K562 (cell line): Measurements from ENCODE around the gene ANKRD44. TPM values are rescaled to one million over a fixed set of nuclear protein-coding genes. Genes with fewer than 3 reads are reported as not detected.

Source experiments
- ATAC-seq: fragments of 200-7000 bp; cut with Tn5 transposase; 3 replicates; pipeline ENCODE4 v1.9.1; 2020; ENCODE audit warnings: moderate library complexity
- BruUV-seq: library from RNA; stranded (reverse); fragments of 400-500 nt; replicated peaks from 2 replicates; lab custom pipeline; 2021; lab: Mats Ljungman, UMichigan
- CTCF ChIA-PET: fragments of 300-600 bp; formaldehyde crosslinking; extraction: SDS; loops from one replicate; lab custom pipeline; 2021; ENCODE audit warnings: low intra/inter-chr PET ratio; lab: Yijun Ruan, JAX
- POLR2A ChIA-PET: fragments of 300-600, 350-650 bp; sonication (Branson Sonifier 250); formaldehyde crosslinking; extraction: SDS; loops from one replicate; lab custom pipeline; 2021; ENCODE audit warnings: antibody characterized with exemption, inconsistent platforms; lab: Yijun Ruan, JAX
- DNase-seq, 4 experiments: peaks; one replicate each; pipeline versions ENCODE4 v3.0.0 to v3.0.0-alpha.2; 2011 to 2018; ENCODE audit warnings: low spot score in 3 of 4, mixed read lengths in 3 of 4; ENCODE audit errors: extremely low read depth in 1 of 4
- FAIRE-seq: peaks from 2 replicates; lab custom pipeline; 2011; peaks lifted over from hg19 to GRCh38; lab: Jason Lieb, UNC
- H2AFZ ChIP-seq: 2 replicates; pipeline ENCODE4 v1.6.0; 2011; ENCODE audit warnings: low read depth, low read length, control low read depth, inconsistent platforms
- H3K27ac ChIP-seq: fragments of 200-600 bp; 3 replicates; pipeline ENCODE4 v1.8.0; 2011; ENCODE audit warnings: low read depth, mild to moderate bottlenecking, control low read depth, inconsistent platforms, low read length, moderate library complexity, mixed read lengths; ENCODE audit errors: extremely low read depth
- H3K27me3 ChIP-seq, 2 experiments: fragments of 300-600 bp in 1 of 2; 2 replicates in 1 of 2; 3 replicates in 1 of 2; pipeline versions ENCODE4 v1.6.0 to v1.8.0; 2011; ENCODE audit warnings: inconsistent platforms in 2 of 2, low read length in 2 of 2, mild to moderate bottlenecking in 1 of 2, mixed read lengths in 1 of 2, moderate library complexity in 1 of 2; ENCODE audit not compliant: control insufficient read depth in 2 of 2, insufficient read depth in 2 of 2
- H3K36me3 ChIP-seq: fragments of 300-600 bp; 3 replicates; pipeline ENCODE4 v1.8.0; 2011; ENCODE audit warnings: mild to moderate bottlenecking, low read length, inconsistent platforms; ENCODE audit not compliant: control insufficient read depth, insufficient read depth
- H3K4me1 ChIP-seq, 2 experiments: fragments of 200-600 bp in 1 of 2; replicated peaks in 1 of 2; 2 replicates in 1 of 2; 3 replicates in 1 of 2; pipeline versions ENCODE4 v1.5.1 to v1.8.0; 2011; ENCODE audit warnings: inconsistent platforms in 2 of 2, low read length in 2 of 2, mild to moderate bottlenecking in 1 of 2, mixed read lengths in 1 of 2, moderate library complexity in 1 of 2; ENCODE audit not compliant: control insufficient read depth in 2 of 2, insufficient read depth in 2 of 2
- H3K4me2 ChIP-seq: 2 replicates; pipeline ENCODE4 v1.6.1; 2011; ENCODE audit warnings: low read length, control low read depth, inconsistent platforms, mixed read lengths; ENCODE audit not compliant: insufficient read depth
- H3K4me3 ChIP-seq: fragments of 200-600 bp; sonication (generic), shearing (Covaris generic); 2 replicates; pipeline ENCODE4 v1.5.1; 2016; ENCODE audit warnings: control low read depth, inconsistent platforms
- H3K79me2 ChIP-seq: fragments of 200-600 bp; 3 replicates; pipeline ENCODE4 v1.8.0; 2011; ENCODE audit warnings: low read length, inconsistent platforms; ENCODE audit not compliant: control insufficient read depth, insufficient read depth
- H3K9ac ChIP-seq, 2 experiments: 2 replicates each; pipeline versions ENCODE4 v1.6.0 to v1.6.1; 2011; ENCODE audit warnings: low read depth in 2 of 2, low read length in 2 of 2, control low read depth in 1 of 2, inconsistent platforms in 1 of 2, mild to moderate bottlenecking in 1 of 2, mixed read lengths in 1 of 2; ENCODE audit not compliant: insufficient read depth in 1 of 2
- H3K9me1 ChIP-seq: one replicate; pipeline ENCODE4 v1.6.0; 2011; ENCODE audit warnings: inconsistent platforms, mild to moderate bottlenecking, low read length, moderate library complexity; ENCODE audit not compliant: control insufficient read depth, insufficient read depth
- H3K9me3 ChIP-seq: replicated peaks from 2 replicates; pipeline ENCODE4 v1.5.1; 2011; ENCODE audit warnings: low read depth, low read length, inconsistent platforms; ENCODE audit not compliant: control insufficient read depth, insufficient read depth
- H4K20me1 ChIP-seq: replicated peaks from 2 replicates; pipeline ENCODE4 v1.6.1; 2011; ENCODE audit warnings: low read length, inconsistent platforms, mixed read lengths; ENCODE audit not compliant: control insufficient read depth, insufficient read depth
- CBX2 ChIP-seq: fragments of 200-600 bp; sonication (generic); IDR thresholded peaks from one replicate; pipeline ENCODE4 v1.6.1; 2012; ENCODE audit warnings: mild to moderate bottlenecking, low read length, inconsistent platforms; ENCODE audit not compliant: insufficient read depth, poor library complexity, severe bottlenecking
- EGR1 ChIP-seq: fragments of 450-650 bp; conservative IDR thresholded peaks from 2 replicates; pipeline ENCODE4 v1.6.1; 2017; ENCODE audit warnings: mild to moderate bottlenecking
- GATA2 ChIP-seq: sonication (generic); formaldehyde crosslinking; IDR thresholded peaks from 2 replicates; pipeline ENCODE4 v1.4.0; 2020; ENCODE audit warnings: mild to moderate bottlenecking, missing genetic modification reagents
- GTF2E2 ChIP-seq: fragments of 200-800 bp; sonication (Bioruptor generic); IDR thresholded peaks from 2 replicates; pipeline ENCODE4 v1.6.1; 2016; ENCODE audit warnings: missing genetic modification characterization, missing compliant biosample characterization
- KHSRP ChIP-seq: fragments of 450-650 bp; IDR thresholded peaks from 2 replicates; pipeline ENCODE4 v1.6.1; 2017
- MAFF ChIP-seq: IDR thresholded peaks from 2 replicates; pipeline ENCODE4 v1.6.1; 2012; ENCODE audit warnings: low read length, improper control_type of control experiment
- MAX ChIP-seq: sonication (generic); formaldehyde crosslinking; IDR thresholded peaks from 2 replicates; pipeline ENCODE4 v1.9.0; 2022; ENCODE audit warnings: mild to moderate bottlenecking, missing genetic modification reagents
- MTF1 ChIP-seq: fragments of 250-450 bp; sonication (Bioruptor Pico); IDR thresholded peaks from 2 replicates; pipeline ENCODE4 v1.9.0; 2021; ENCODE audit warnings: moderate library complexity, mild to moderate bottlenecking, inconsistent platforms, borderline replicate concordance
- PHB ChIP-seq: fragments of 250-450 bp; sonication (Bioruptor Pico); IDR thresholded peaks from 2 replicates; pipeline ENCODE4 v1.5.0; 2021
- RBM14 ChIP-seq: fragments of 200-400 bp; formaldehyde crosslinking; IDR thresholded peaks from 2 replicates; pipeline ENCODE4 v1.6.1; 2018; ENCODE audit warnings: low read depth, mild to moderate bottlenecking, low read length, moderate library complexity, borderline replicate concordance; ENCODE audit not compliant: insufficient read depth
- RCOR1 ChIP-seq, 2 experiments: IDR thresholded peaks; 2 replicates each; pipeline ENCODE4 v1.6.1; 2012; ENCODE audit warnings: low read depth in 2 of 2, low read length in 2 of 2, borderline replicate concordance in 1 of 2, improper control_type of control experiment in 1 of 2
- RFX1 ChIP-seq: fragments of 450-650 bp; IDR thresholded peaks from 2 replicates; pipeline ENCODE4 v1.6.1; 2016; ENCODE audit warnings: mild to moderate bottlenecking, moderate library complexity
- THRAP3 ChIP-seq: fragments of 450-650 bp; IDR thresholded peaks from 2 replicates; pipeline ENCODE4 v1.6.1; 2016; ENCODE audit warnings: mild to moderate bottlenecking, inconsistent platforms, borderline replicate concordance
- ZC3H11A ChIP-seq: IDR thresholded peaks from 2 replicates; pipeline ENCODE4 v1.6.1; 2012; ENCODE audit warnings: low read depth, low read length, improper control_type of control experiment
- in situ Hi-C: fragments of 300-500 bp; cut with MboI; formaldehyde crosslinking; loops from 4 replicates; pipeline ENCODE4 v1.15.0; 2018; ENCODE audit warnings: inconsistent platforms, mixed read lengths
- intact Hi-C: fragments of 100-400 bp; cut with micrococcal nuclease; formaldehyde crosslinking; loops from 2 replicates; pipeline ENCODE4 v1.14.2; 2022
- polyA plus RNA-seq, 8 experiments: library from polyadenylated mRNA; depleted of rRNA in 4 of 8; stranded (reverse) in 5 of 8; unstranded in 3 of 8; fragments of >200 nt; fragmentation: Nextera tagmentation in 2 of 8; fragmentation: Illumina TruSeq in 1 of 8; extraction: Ambion mirVana in 2 of 8; extraction: Trizol in 1 of 8; gene quantifications; 2 replicates each; pipeline versions ENCODE4 v1.2.1 to v1.2.3, GENCODE V29; 2011 to 2014; ENCODE audit warnings: inconsistent platforms in 1 of 8, missing spikeins in 1 of 8
- total RNA-seq, 7 experiments: library from RNA; depleted of rRNA in 6 of 7; stranded (reverse); fragments of >200 nt in 6 of 7; fragmentation: Illumina TruSeq in 2 of 7; extraction: Trizol in 2 of 7; gene quantifications; 2 replicates each; pipeline versions ENCODE4 v1.2.1 to v1.2.3, GENCODE V29; 2011 to 2021; ENCODE audit warnings: low replicate concordance in 1 of 7
- TF ChIP-seq, protein P1 (sequence below), 3 experiments: fragments of 200-800 bp in 1 of 3; sonication (Bioruptor generic) in 1 of 3; sonication (generic) in 1 of 3; formaldehyde crosslinking in 1 of 3; IDR thresholded peaks; 2 replicates each; pipeline versions ENCODE4 v1.6.1 to v1.8.0; 2016 to 2022; ENCODE audit warnings: mild to moderate bottlenecking in 2 of 3, missing compliant biosample characterization in 2 of 3, missing genetic modification characterization in 2 of 3, missing genetic modification reagents in 1 of 3
- TF ChIP-seq, protein P2 (sequence below): fragments of 450-650 bp; IDR thresholded peaks from 2 replicates; pipeline ENCODE4 v1.6.1; 2018; ENCODE audit not compliant: partially characterized antibody
- TF ChIP-seq, protein P3 (sequence below): sonication (generic); formaldehyde crosslinking; IDR thresholded peaks from 2 replicates; pipeline ENCODE4 v1.8.0; 2022; ENCODE audit warnings: mild to moderate bottlenecking, missing genetic modification reagents, borderline replicate concordance

The ANKRD44 gene
- total and polyA plus RNA-seq, 9 of the 15 experiments (the other 6 are each of a cell fraction or from before 2014, with no cell fraction given): 0.03 to 0.64 (median 0.07) TPM; not detected in 3

- Histone ChIP-seq H2AFZ (no peak overlapping the region), H3K27me3 (peaks cover 0 to 5% of the 10 kb centered on the region in 2 experiments; a peak in 2 of 5 replicates), H3K4me1 (no peaks in the 10 kb centered on the region), H3K27ac (no peak overlapping the region), H4K20me1 (no peaks in the 10 kb centered on the region), H3K36me3 (no peaks in the 10 kb centered on the region), H3K9ac (no peak overlapping the region), H3K9me1 (no peaks in the 10 kb centered on the region), H3K9me3 (no peaks in the 10 kb centered on the region), H3K79me2 (no peaks in the 10 kb centered on the region), H3K4me2 (no peak overlapping the region), H3K4me3 (no peak overlapping the region)
- POLR2A ChIA-PET: no interaction called here
- no peak for DNase-seq
- BruUV-seq: no TSS peak
- intact Hi-C loops (no loop called here), in situ Hi-C loops (no loop called here)
- ATAC-seq: no peak
- TF ChIP-seq MAFF: no peak
- no peak for TF ChIP-seq ZC3H11A
- no peak for TF ChIP-seq GATA2 (CRISPR knock-in tag)
- no peak for TF ChIP-seq RBM14
- no peak for TF ChIP-seq MTF1 (CRISPR knock-in tag)
- no peak for TF ChIP-seq KHSRP
- TF ChIP-seq RCOR1 (IDR thresholded peaks at IDR 0.05; ENCODE audit: borderline replicate concordance in 1 of 2, low read depth in 2 of 2, low read length in 2 of 2): no peak
- TF ChIP-seq, protein P1, sequence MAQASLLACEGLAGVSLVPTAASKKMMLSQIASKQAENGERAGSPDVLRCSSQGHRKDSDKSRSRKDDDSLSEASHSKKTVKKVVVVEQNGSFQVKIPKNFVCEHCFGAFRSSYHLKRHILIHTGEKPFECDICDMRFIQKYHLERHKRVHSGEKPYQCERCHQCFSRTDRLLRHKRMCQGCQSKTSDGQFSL (CRISPR knock-in tag; IDR thresholded peaks at IDR 0.05): no peak
- TF ChIP-seq, protein P1 (tag; IDR thresholded peaks at IDR 0.05): no peak
- TF ChIP-seq EGR1: no peak
- TF ChIP-seq THRAP3: no peak
- TF ChIP-seq, protein P2, sequence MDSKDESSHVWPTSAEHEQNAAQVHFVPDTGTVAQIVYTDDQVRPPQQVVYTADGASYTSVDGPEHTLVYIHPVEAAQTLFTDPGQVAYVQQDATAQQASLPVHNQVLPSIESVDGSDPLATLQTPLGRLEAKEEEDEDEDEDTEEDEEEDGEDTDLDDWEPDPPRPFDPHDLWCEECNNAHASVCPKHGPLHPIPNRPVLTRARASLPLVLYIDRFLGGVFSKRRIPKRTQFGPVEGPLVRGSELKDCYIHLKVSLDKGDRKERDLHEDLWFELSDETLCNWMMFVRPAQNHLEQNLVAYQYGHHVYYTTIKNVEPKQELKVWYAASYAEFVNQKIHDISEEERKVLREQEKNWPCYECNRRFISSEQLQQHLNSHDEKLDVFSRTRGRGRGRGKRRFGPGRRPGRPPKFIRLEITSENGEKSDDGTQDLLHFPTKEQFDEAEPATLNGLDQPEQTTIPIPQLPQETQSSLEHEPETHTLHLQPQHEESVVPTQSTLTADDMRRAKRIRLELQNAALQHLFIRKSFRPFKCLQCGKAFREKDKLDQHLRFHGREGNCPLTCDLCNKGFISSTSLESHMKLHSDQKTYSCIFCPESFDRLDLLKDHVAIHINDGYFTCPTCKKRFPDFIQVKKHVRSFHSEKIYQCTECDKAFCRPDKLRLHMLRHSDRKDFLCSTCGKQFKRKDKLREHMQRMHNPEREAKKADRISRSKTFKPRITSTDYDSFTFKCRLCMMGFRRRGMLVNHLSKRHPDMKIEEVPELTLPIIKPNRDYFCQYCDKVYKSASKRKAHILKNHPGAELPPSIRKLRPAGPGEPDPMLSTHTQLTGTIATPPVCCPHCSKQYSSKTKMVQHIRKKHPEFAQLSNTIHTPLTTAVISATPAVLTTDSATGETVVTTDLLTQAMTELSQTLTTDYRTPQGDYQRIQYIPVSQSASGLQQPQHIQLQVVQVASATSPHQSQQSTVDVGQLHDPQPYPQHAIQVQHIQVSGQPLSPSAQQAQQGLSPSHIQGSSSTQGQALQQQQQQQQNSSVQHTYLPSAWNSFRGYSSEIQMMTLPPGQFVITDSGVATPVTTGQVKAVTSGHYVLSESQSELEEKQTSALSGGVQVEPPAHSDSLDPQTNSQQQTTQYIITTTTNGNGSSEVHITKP: no peak
- TF ChIP-seq GTF2E2: no peak
- TF ChIP-seq RFX1: no peak
- no peak for TF ChIP-seq MAX (CRISPR knock-in tag)
- TF ChIP-seq CBX2: no peak
- no peak for TF ChIP-seq PHB
- TF ChIP-seq, protein P3, sequence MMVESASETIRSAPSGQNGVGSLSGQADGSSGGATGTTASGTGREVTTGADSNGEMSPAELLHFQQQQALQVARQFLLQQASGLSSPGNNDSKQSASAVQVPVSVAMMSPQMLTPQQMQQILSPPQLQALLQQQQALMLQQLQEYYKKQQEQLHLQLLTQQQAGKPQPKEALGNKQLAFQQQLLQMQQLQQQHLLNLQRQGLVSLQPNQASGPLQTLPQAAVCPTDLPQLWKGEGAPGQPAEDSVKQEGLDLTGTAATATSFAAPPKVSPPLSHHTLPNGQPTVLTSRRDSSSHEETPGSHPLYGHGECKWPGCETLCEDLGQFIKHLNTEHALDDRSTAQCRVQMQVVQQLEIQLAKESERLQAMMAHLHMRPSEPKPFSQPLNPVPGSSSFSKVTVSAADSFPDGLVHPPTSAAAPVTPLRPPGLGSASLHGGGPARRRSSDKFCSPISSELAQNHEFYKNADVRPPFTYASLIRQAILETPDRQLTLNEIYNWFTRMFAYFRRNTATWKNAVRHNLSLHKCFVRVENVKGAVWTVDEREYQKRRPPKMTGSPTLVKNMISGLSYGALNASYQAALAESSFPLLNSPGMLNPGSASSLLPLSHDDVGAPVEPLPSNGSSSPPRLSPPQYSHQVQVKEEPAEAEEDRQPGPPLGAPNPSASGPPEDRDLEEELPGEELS (CRISPR knock-in tag): no peak
- FAIRE-seq: no peak
- CTCF ChIA-PET: no interaction called here
These were observed 54.6 kb downstream of the ANKRD44 start for GRCh38 chr2:197256021-197256420.
